Ectodermal cell (in vitro differentiated cells): ENCODE data around the gene PPFIBP1.

ENCODE experiments used
- H3K27ac ChIP-seq: 2 replicates; pipeline ENCODE4 v1.7.0; 2013; ENCODE audit warnings: mild to moderate bottlenecking, low read depth, low read length; ENCODE audit not compliant: insufficient read depth, poor library complexity, severe bottlenecking
- H3K27me3 ChIP-seq: 2 replicates; pipeline ENCODE4 v1.7.0; 2013; ENCODE audit warnings: mild to moderate bottlenecking, low read length; ENCODE audit not compliant: insufficient read depth, control insufficient read depth, poor library complexity, severe bottlenecking
- H3K36me3 ChIP-seq: one replicate; pipeline ENCODE4 v1.7.0; 2013; ENCODE audit warnings: low read length; ENCODE audit not compliant: control insufficient read depth, insufficient read depth
- H3K4me1 ChIP-seq: one replicate; pipeline ENCODE4 v1.7.0; 2013; ENCODE audit warnings: low read length; ENCODE audit not compliant: control insufficient read depth, insufficient read depth
- H3K4me3 ChIP-seq: 2 replicates; pipeline ENCODE4 v1.7.0; 2013; ENCODE audit warnings: low read depth, low read length, control low read depth; ENCODE audit not compliant: insufficient read depth
- H3K9me3 ChIP-seq: 2 replicates; pipeline ENCODE4 v1.7.0; 2013; ENCODE audit warnings: mild to moderate bottlenecking, low read length, moderate library complexity; ENCODE audit not compliant: control insufficient read depth
- WGBS, 2 experiments: methylation state at CpG; one replicate each; pipeline ENCODE4 v1.1.7; 2013; ENCODE audit warnings: missing lambda C conversion rate in 2 of 2; 5-methylcytosine and 5-hydroxymethylcytosine counted together

PPFIBP1 gene

GRCh38 chr12:27524494-27524835 lies 459 bp downstream of the PPFIBP1 start:
- H3K27me3 ChIP-seq, result no peaks in the 10 kb centered on the region
- H3K4me1 ChIP-seq, result peaks cover 17% of the 10 kb centered on the region
- no peaks in the 10 kb centered on the region for H3K36me3 ChIP-seq
- WGBS, 2 experiments, result 2 to 4% methylated on average over 4 to 8 of the region's 8 CpGs
- peak overlapping the region; percentile 93 for H3K27ac ChIP-seq
- peak overlapping the region; percentile 80 for H3K4me3 ChIP-seq
- no peaks in the 10 kb centered on the region for H3K9me3 ChIP-seq

GRCh38 chr12:27524839-27525753 lies 1.1 kb downstream of the PPFIBP1 start:
- H3K9me3 ChIP-seq, result no peaks in the 10 kb centered on the region
- H3K27me3 ChIP-seq, result no peaks in the 10 kb centered on the region
- H3K36me3 ChIP-seq, result no peaks in the 10 kb centered on the region
- H3K4me1 ChIP-seq, result peaks cover 17% of the 10 kb centered on the region
- H3K27ac ChIP-seq, result no peak overlapping the region
- WGBS, 2 experiments, result 1 to 2% methylated on average over 14 to 15 of the region's 16 CpGs
- H3K4me3 ChIP-seq, result peak overlapping the region; percentile 80

DNA sequence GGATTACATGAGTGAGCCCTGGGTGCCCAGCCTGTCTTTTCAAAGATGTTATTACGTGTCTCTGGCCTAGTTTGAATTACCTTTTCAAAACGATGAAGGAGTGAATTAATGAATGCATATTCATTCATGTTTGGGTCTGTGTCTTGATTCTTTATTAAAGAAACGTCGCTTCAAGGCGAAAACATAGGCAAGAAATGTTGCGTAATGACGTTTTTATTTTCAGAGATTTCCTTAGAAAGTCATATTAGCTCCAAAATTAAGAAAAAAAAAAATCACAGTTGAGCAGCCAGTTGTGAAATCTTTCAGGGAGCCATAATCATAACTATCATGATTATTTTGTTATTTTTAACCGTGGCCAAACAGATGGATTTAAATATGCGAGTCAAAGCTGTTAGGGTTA lies 3.5 kb downstream of the PPFIBP1 start:
- H3K9me3 ChIP-seq, result no peaks in the 10 kb centered on the region
- H3K4me3 ChIP-seq, result no peak overlapping the region
- H3K36me3 ChIP-seq, result no peaks in the 10 kb centered on the region
- H3K4me1 ChIP-seq, result peaks cover 9% of the 10 kb centered on the region
- H3K27ac ChIP-seq, result no peak overlapping the region
- 92 to 93% methylated on average over 9 of the region's 9 CpGs for WGBS, 2 experiments
- H3K27me3 ChIP-seq, result no peaks in the 10 kb centered on the region

DNA sequence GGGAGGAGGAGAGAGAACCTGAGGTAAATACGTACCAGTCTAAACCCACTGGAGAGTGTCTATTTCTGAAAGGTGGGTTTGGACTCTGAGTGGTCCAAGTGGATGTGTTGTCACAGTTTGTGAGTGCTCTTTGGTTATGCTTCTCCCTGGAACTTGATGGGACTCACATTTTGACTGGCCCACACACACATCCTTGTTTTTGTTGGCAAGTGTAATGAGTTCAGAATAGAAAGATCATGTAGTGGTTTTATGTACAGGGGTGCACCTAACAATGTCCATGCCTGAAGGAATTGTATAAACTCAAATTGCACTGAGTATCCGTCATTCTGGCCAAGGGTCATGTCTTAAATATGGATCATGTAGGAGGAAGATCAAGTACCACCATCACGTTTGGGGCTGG lies 4.8 kb downstream of the PPFIBP1 start:
- no peaks in the 10 kb centered on the region for H3K36me3 ChIP-seq
- H3K4me1 ChIP-seq, result no peaks in the 10 kb centered on the region
- no peak overlapping the region for H3K27ac ChIP-seq
- no peaks in the 10 kb centered on the region for H3K27me3 ChIP-seq
- no peak overlapping the region for H3K4me3 ChIP-seq
- no peaks in the 10 kb centered on the region for H3K9me3 ChIP-seq
- 91 to 97% methylated on average over 3 of the region's 3 CpGs for WGBS, 2 experiments

- no peaks in the 10 kb centered on the region for H3K9me3 ChIP-seq
- WGBS, 2 experiments, result 74 to 81% methylated on average over 7 of the region's 7 CpGs
- no peak overlapping the region for H3K4me3 ChIP-seq
- no peaks in the 10 kb centered on the region for H3K27me3 ChIP-seq
- no peak overlapping the region for H3K27ac ChIP-seq
- no peaks in the 10 kb centered on the region for H3K4me1 ChIP-seq
- H3K36me3 ChIP-seq, result no peaks in the 10 kb centered on the region
Observed at GRCh38 chr12:27530157-27530922, 6.3 kb downstream of the PPFIBP1 start.

DNA sequence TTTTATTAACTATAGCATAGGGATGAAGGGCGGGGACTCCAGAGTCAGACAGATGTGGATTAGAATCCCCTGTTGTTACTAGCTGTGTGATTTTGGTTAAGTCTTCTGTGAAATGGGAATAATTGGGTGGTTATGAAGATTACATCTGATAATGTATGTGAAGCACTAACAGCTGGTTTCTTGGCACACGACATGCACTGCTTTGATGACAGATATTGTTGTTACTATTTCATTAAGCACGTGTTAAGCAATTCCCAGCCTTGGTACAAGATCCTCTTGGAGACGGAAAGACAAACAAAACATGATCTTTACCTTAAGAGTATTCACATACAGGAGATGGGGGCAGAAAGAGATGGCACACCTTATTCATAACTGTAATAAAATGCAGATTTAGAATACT lies 7.9 kb downstream of the PPFIBP1 start:
- H3K4me3 ChIP-seq, result no peak overlapping the region
- 91 to 95% methylated on average over 4 of the region's 4 CpGs for WGBS, 2 experiments
- no peaks in the 10 kb centered on the region for H3K27me3 ChIP-seq
- no peaks in the 10 kb centered on the region for H3K36me3 ChIP-seq
- H3K4me1 ChIP-seq, result no peaks in the 10 kb centered on the region
- no peak overlapping the region for H3K27ac ChIP-seq
- no peaks in the 10 kb centered on the region for H3K9me3 ChIP-seq

- Histone ChIP-seq H3K36me3 (no peaks in the 10 kb centered on the region), H3K27ac (no peak overlapping the region), H3K4me3 (no peak overlapping the region), H3K4me1 (no peaks in the 10 kb centered on the region), H3K9me3 (no peaks in the 10 kb centered on the region), H3K27me3 (no peaks in the 10 kb centered on the region)
- 92 to 94% methylated on average over 6 of the region's 6 CpGs for WGBS, 2 experiments
Observed at GRCh38 chr12:27534060-27534764, 10.2 kb downstream of the PPFIBP1 start.

DNA sequence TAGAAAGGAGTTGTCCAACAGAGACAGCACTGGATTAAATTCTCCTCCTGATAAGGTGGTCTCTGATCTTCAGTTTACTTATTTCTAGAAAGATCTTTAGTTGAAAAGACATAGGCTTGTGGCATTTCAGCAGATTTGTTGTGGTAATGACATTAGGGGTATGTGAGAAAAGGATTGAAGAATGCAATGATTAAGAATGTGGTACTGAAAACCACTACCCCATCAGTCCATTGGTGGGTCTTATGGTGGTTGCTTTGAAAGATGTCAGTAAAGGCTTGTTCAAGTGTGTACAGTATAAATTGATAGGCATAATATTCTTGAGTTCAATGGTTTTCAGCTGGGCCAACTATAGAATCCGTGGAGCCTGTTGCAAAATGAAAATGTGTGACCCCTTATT lies 10.8 kb downstream of the PPFIBP1 start:
- Histone ChIP-seq H3K9me3 (no peaks in the 10 kb centered on the region), H3K27ac (no peak overlapping the region), H3K4me3 (no peak overlapping the region)

GRCh38 chr12:27535318-27535717 lies 11.3 kb downstream of the PPFIBP1 start:
- 89 to 92% methylated on average over 6 of the region's 6 CpGs for WGBS, 2 experiments
- H3K27me3 ChIP-seq, result no peaks in the 10 kb centered on the region
- no peaks in the 10 kb centered on the region for H3K4me1 ChIP-seq
- H3K36me3 ChIP-seq, result no peaks in the 10 kb centered on the region
- no peak overlapping the region for H3K4me3 ChIP-seq
- no peaks in the 10 kb centered on the region for H3K9me3 ChIP-seq
- H3K27ac ChIP-seq, result no peak overlapping the region

More for the DNA sequence above, 10.8 kb downstream of the PPFIBP1 start:
- 89 to 100% methylated on average over 1 of the region's 1 CpG for WGBS, 2 experiments
- H3K27me3 ChIP-seq, result no peaks in the 10 kb centered on the region
- H3K36me3 ChIP-seq, result no peaks in the 10 kb centered on the region
- no peaks in the 10 kb centered on the region for H3K4me1 ChIP-seq
